HG03521 (cell line): Measurements from ENCODE around the gene TMEM184A.

ENCODE experiments used
- ATAC-seq: cut with Tn5 transposase; IDR thresholded peaks from one replicate; pipeline ENCODE4 v1.9.1; 2021; ENCODE audit warnings: mild to moderate bottlenecking, moderate library complexity; ENCODE audit not compliant: unreplicated experiment

The TMEM184A gene

GRCh38 chr7:1540776-1541271 is 15.2 kb downstream of the TMEM184A start:
- ATAC-seq = no peak

GRCh38 chr7:1539882-1540775 is 15.9 kb downstream of the TMEM184A start:
- ATAC-seq = no peak

- no peak for ATAC-seq
These were observed 16.7 kb downstream of the TMEM184A start for GRCh38 chr7:1539181-1539881.

GRCh38 chr7:1538544-1539180 is 17.3 kb downstream of the TMEM184A start:
- ATAC-seq = no peak

- no peak for ATAC-seq
These were observed 18.2 kb downstream of the TMEM184A start for GRCh38 chr7:1537535-1538412.

GRCh38 chr7:1536743-1537534 is 19.1 kb downstream of the TMEM184A start:
- no peak for ATAC-seq

GRCh38 chr7:1536455-1536742 is 19.6 kb downstream of the TMEM184A start:
- no peak for ATAC-seq

GRCh38 chr7:1535701-1536454 is 20.1 kb downstream of the TMEM184A start:
- ATAC-seq = no peak

GRCh38 chr7:1535100-1535458 is 20.9 kb downstream of the TMEM184A start:
- no peak for ATAC-seq

- ATAC-seq = no peak
These were observed 21.5 kb downstream of the TMEM184A start for GRCh38 chr7:1534330-1535099.

- no peak for ATAC-seq
These were observed 22.3 kb downstream of the TMEM184A start for GRCh38 chr7:1533547-1534329.

GRCh38 chr7:1533255-1533546 is 22.8 kb downstream of the TMEM184A start:
- no peak for ATAC-seq

- ATAC-seq = no peak
These were observed 23.4 kb downstream of the TMEM184A start for GRCh38 chr7:1532456-1533254.

GRCh38 chr7:1531979-1532455 is 24.0 kb downstream of the TMEM184A start:
- ATAC-seq = no peak

GRCh38 chr7:1531263-1531978 is 24.6 kb downstream of the TMEM184A start:
- peak; percentile 7 for ATAC-seq

GRCh38 chr7:1530946-1531262 is 25.1 kb downstream of the TMEM184A start:
- peak; percentile 15 for ATAC-seq
